GM21717 (cell line): ENCODE data around the gene PPM1M.

ENCODE experiments used
- ATAC-seq: cut with Tn5 transposase; IDR thresholded peaks from one replicate; pipeline ENCODE4 v1.9.1; 2021; ENCODE audit warnings: mild to moderate bottlenecking, moderate library complexity; ENCODE audit not compliant: unreplicated experiment

Gene PPM1M

DNA sequence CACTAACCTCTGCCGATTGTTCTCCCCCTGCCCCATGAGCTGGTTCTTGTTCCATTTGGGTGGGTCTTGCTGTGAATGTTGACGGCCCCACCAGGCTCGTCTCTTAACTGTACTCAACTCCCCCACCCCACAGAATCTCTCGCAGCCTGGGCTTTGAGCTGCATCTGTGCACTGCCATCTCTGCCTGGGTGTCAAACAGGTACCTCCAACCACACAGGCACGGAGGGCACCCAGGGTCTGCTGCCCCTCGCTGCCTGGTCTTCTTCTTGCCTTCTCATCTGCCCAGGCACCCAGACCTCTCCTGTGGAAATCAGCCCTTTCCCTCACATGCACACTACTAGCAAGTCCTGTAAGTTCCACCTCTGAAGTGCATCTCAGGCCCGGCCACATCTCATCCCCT, 30.2 kb upstream of the PPM1M start:
- ATAC-seq = no peak

DNA sequence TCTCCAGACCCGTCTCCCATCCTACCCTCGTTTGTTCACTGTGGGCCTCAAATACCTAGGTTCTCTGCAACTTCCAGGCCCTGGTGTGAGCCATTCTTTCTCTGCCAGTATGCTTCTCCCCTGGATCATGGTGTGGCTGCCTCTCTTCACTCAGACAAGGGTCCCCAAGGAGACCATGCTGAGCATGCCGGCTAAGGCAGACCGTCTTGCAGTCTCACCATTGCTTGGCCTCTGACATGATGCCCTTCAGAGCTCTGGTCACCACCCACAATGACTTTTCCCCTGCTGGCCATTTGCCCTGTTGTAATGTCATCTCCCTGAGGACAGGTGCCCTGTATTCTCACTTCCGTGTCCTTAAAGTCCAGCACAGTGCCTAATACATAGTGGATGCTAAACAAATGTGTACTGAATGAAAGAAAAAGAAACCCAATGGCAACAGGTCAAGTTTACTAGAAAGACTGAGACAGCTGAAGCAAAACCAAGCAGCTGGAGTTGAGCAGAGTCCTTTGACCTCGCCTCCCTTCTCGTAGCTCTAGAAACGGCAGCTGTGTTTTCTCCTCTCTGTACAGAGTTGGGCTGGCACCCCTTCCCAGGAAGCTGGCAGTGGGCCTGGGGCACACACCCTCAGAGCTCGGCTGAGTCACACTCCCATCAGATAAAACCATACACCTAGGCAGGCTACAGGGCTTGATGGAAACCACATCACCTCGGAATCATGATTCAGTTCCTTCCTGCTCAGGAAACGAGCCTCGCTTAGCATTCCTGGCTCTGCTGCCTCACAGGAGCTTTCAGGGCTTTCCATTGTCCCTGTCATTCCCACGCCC, 28.8 kb upstream of the PPM1M start:
- no peak for ATAC-seq

- no peak for ATAC-seq
These were observed 28.2 kb upstream of the PPM1M start for GRCh38 chr3:52217409-52217805.

GRCh38 chr3:52218026-52218425, 27.5 kb upstream of the PPM1M start:
- ATAC-seq = no peak

GRCh38 chr3:52218454-52218853, 27.1 kb upstream of the PPM1M start:
- no peak for ATAC-seq

GRCh38 chr3:52218937-52219650, 26.5 kb upstream of the PPM1M start:
- no peak for ATAC-seq

- peak; percentile 43 for ATAC-seq
These were observed 25.1 kb upstream of the PPM1M start for GRCh38 chr3:52220380-52221026.

DNA sequence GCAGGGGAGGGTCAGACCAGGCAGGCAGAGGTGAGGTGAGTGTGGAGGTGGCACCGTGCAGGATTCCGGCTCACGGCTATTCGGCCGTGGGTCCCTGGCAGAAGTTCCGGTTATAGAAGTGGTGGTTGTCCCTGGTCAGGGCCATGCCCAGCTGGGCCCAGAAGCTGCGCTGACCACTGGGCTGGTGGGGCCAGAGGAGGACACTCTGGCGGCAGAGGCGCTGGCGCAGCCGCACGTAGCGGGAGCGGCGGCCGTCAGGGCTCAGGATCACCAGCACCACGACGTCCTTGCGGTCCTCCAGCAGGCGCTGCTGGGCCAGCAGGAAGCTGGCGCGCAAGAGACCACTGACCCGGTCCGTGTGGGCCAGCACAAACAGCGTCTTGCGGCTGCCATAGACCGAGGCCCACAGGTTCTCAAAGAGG, 24.4 kb upstream of the PPM1M start:
- no peak for ATAC-seq

DNA sequence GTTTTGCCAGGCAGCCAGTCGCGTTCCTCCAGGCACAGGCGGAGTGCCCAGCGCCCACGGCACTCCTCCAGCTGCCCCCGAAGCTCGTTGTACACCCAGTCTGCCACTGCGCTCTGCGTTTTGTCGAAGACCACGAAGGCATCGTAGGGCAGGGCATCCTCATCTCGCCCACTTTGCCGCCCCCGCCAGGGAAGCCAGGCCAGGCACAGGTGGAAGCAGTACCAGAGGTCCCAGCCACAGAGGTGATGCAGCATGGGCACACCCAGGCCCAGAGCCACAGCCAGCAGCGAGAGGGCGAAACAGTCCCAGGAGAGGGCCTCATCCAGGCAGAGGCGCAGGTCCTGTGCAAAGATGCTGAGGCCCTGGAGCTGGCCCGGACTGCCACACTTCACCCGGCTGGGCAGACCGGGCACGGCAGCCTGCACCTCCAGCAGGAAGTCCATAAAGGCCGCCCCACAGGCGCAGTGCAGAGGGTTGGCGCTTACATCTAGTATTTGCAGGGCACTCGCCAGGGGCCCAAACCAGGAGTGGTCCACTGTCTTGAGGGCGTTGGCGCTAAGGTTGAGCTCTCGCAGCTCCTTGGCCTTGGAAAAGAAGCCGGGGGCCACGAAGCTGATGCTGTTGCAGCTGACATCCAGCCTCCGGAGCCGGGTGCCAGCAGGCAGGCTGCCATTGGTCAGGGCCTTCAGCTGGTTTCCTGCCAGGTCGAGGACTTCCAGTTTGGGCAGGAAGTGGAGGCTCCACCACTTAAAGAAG, 23.8 kb upstream of the PPM1M start:
- no peak for ATAC-seq

DNA sequence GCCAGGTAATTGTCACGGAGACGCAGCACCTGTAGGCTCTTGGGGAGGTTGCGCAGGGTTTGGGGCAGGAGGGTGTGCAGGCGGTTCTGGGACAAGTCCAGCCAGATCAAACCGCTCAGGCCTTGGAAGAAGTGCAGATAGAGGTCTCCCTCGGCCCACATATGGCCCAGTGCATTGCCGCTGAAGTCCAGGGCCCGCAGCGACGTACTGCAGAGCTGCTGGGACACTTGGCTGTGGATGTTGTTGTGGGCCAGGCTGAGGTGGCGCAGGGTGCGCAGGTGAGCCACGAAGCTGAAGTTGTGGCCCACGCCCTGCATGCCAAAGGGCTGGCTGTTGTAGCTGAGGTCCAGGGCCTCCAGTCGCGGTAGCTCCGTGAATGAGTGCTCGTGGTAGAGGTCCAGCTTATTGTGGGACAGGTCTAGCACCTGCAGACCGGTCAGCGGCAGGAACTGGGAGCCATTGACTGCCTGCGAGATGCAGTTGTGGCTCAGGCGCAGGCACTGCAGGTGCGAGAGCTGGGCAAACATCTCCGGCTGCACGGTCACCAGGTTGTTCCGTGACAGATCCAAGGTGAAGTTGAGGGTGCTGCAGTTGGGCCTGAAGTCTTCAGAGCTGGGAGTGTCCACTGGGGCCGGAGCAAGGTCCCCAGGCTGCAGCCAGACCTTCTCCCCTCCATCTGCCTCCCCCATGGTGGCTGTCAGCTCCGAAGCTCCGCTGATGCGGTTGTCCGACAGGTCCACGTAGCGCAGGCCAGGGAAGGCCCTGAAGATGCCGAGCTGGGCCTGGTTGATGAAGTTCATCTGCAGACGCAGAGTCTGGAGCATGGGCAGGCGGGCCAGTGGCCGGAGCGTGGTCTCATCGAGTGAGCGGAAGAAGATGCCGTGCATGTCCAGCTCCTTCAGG, 23.0 kb upstream of the PPM1M start:
- no peak for ATAC-seq

GRCh38 chr3:52223449-52224408, 21.8 kb upstream of the PPM1M start:
- ATAC-seq = no peak

GRCh38 chr3:52225452-52226228, 19.9 kb upstream of the PPM1M start, which contains the start of gene TLR9:
Gene TLR9 (minus strand): TSS chr3:52225645. CDS start chr3:52225529, 116 bp downstream.
- peak; percentile 73 for ATAC-seq

- ATAC-seq = peak; percentile 7
These were observed 19.2 kb upstream of the PPM1M start for GRCh38 chr3:52226229-52226817.

GRCh38 chr3:52227117-52227516, 18.4 kb upstream of the PPM1M start:
- no peak for ATAC-seq

- ATAC-seq = no peak
These were observed 17.8 kb upstream of the PPM1M start for GRCh38 chr3:52227766-52228165.

DNA sequence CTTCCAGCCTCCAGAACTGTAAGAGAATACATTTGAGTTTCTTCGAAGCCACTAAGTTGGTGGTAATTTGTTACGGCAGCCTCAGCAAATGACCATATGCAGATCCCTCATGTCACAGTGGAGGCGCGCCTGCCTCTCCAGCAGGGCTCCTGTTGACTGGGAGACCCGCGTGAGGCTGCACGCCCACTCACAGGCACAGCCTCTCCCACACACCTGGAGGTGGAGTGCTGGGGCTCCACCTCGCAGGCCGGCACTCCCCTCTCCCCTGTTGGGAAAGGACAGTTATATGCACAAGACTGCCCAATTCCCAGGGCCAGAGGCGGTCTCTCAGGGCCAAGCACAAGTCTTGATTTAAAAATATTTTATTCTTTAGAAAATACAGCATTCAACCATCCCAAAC, 17.3 kb upstream of the PPM1M start:
- no peak for ATAC-seq

DNA sequence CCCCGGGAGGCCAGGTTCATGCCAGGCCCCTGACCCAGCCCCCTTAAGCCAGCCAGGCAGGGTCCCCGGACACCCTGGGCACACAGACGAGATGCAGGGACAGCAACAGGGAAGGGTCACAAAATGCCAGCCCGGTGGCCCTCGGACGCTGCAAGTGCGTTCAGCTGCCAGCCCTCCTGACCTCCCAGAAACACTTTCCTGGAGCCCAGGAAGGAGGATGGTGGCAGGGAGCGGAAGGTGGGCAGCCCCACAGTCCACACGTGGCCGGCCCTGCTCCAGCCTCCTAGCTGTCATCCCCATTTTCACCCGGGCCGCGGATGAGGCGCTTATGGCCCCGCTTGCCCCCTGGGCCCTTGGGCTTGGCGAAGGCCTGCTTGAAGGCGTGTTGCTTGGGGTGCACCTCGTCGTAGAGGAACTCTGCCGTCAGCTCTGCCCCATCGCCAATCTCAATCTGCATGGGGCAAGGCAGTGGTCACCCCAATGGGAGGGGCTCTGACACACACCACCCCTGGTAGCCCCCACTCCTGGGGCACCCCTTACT, 16.7 kb upstream of the PPM1M start:
- ATAC-seq = no peak
